HepG2 (cell line): ENCODE results near the gene ABTB2. TPM values are rescaled to one million over a fixed set of nuclear protein-coding genes. Genes with fewer than 3 reads are reported as not detected.

Experiments used
- AKNA ChIP-seq: sonication (generic); formaldehyde crosslinking; IDR thresholded peaks from 2 replicates; pipeline ENCODE4 v1.4.0; 2020; ENCODE audit warnings: missing genetic modification reagents, borderline replicate concordance
- CBX5 ChIP-seq: sonication (generic); formaldehyde crosslinking; IDR thresholded peaks from 2 replicates; pipeline ENCODE4 v1.4.0; 2020; ENCODE audit warnings: missing genetic modification reagents, borderline replicate concordance
- DNMT3B ChIP-seq: conservative IDR thresholded peaks from 2 replicates; pipeline ENCODE4 v1.6.1; 2016; ENCODE audit warnings: missing biosample characterization, control low read depth
- EHMT2 ChIP-seq: fragments of 200-600 bp; sonication (generic); IDR thresholded peaks from 2 replicates; pipeline ENCODE4 v1.7.0; 2017; ENCODE audit warnings: antibody characterized with exemption, low read depth, low read length, borderline replicate concordance
- ELK4 ChIP-seq: sonication (generic); formaldehyde crosslinking; IDR thresholded peaks from 2 replicates; pipeline ENCODE4 v1.9.0; 2021; ENCODE audit warnings: missing genetic modification reagents, borderline replicate concordance
- ERF ChIP-seq: IDR thresholded peaks from 2 replicates; pipeline ENCODE4 v1.6.1; 2018; ENCODE audit warnings: missing biosample characterization, missing genetic modification reagents
- GATA4 ChIP-seq: sonication (generic); IDR thresholded peaks from 2 replicates; pipeline ENCODE4 v1.6.1; 2016; ENCODE audit warnings: antibody characterized with exemption, low read depth, borderline replicate concordance
- GMEB2 ChIP-seq: IDR thresholded peaks from 2 replicates; pipeline ENCODE4 v1.6.1; 2016; ENCODE audit warnings: missing biosample characterization, missing genetic modification reagents, low read depth
- HIC2 ChIP-seq: sonication (generic); formaldehyde crosslinking; IDR thresholded peaks from 2 replicates; pipeline ENCODE4 v1.9.0; 2022; ENCODE audit warnings: low read depth, missing genetic modification reagents
- KAT8 ChIP-seq: IDR thresholded peaks from 2 replicates; pipeline ENCODE4 v1.6.1; 2016; ENCODE audit warnings: missing genetic modification reagents, missing compliant biosample characterization
- RCOR2 ChIP-seq: IDR thresholded peaks from 2 replicates; pipeline ENCODE4 v1.6.1; 2016; ENCODE audit warnings: missing biosample characterization, missing genetic modification reagents
- SOX13 ChIP-seq, 3 experiments: fragments of 450-650 bp in 1 of 3; sonication (generic) in 1 of 3; formaldehyde crosslinking in 1 of 3; IDR thresholded peaks in 2 of 3; conservative IDR thresholded peaks in 1 of 3; 2 replicates each; pipeline versions ENCODE4 v1.5.0 to v1.6.1; 2016 to 2020; ENCODE audit warnings: antibody characterized with exemption in 1 of 3, mild to moderate bottlenecking in 1 of 3, missing compliant biosample characterization in 1 of 3, missing genetic modification reagents in 1 of 3, moderate library complexity in 1 of 3
- SSRP1 ChIP-seq: IDR thresholded peaks from 2 replicates; pipeline ENCODE4 v1.6.1; 2016; ENCODE audit warnings: control low read depth
- STAT6 ChIP-seq: sonication (generic); formaldehyde crosslinking; IDR thresholded peaks from 2 replicates; pipeline ENCODE4 v1.4.0; 2020; ENCODE audit warnings: missing genetic modification reagents, mild to moderate bottlenecking, borderline replicate concordance
- ZNF136 ChIP-seq: sonication (generic); formaldehyde crosslinking; IDR thresholded peaks from 2 replicates; pipeline ENCODE4 v1.8.1; 2022; ENCODE audit warnings: low read depth, mild to moderate bottlenecking, moderate library complexity, missing genetic modification reagents
- ZNF564 ChIP-seq: sonication (generic); formaldehyde crosslinking; IDR thresholded peaks from 2 replicates; pipeline ENCODE4 v1.8.1; 2023; ENCODE audit warnings: mild to moderate bottlenecking, missing genetic modification reagents
- ZNF629 ChIP-seq: sonication (generic); formaldehyde crosslinking; conservative IDR thresholded peaks from 2 replicates; pipeline ENCODE4 v1.5.0; 2020; ENCODE audit warnings: missing genetic modification reagents
- polyA plus RNA-seq, 8 experiments: library from polyadenylated mRNA; depleted of rRNA in 3 of 8; stranded (reverse) in 7 of 8; unstranded in 1 of 8; fragments of >200 nt; fragmentation: Illumina TruSeq in 4 of 8; extraction: Trizol in 4 of 8; gene quantifications; 2 replicates each; pipeline versions ENCODE4 v1.2.1 to v1.2.3, GENCODE V29; 2011 to 2016; ENCODE audit warnings: low read depth in 4 of 8, missing spikeins in 1 of 8, mixed read lengths in 1 of 8; ENCODE audit not compliant: insufficient read depth in 1 of 8
- total RNA-seq, 5 experiments: library from RNA; depleted of rRNA; stranded (reverse); fragments of >200 nt; fragmentation: Illumina TruSeq; extraction: Trizol; gene quantifications; 2 replicates each; pipeline ENCODE4 v1.2.3, GENCODE V29; 2016; ENCODE audit warnings: low read depth in 1 of 5

Gene ABTB2
- total and polyA plus RNA-seq, 2 of the 13 experiments (the other 11 are each of a cell fraction or from before 2014, with no cell fraction given): 5.1 to 15.4 TPM

GRCh38 chr11:34224434-34224966 lies 133.3 kb downstream of the ABTB2 start (continued):
- TF ChIP-seq AKNA: no peak
- no peak; the same call in 1 of the 2 replicates for TF ChIP-seq RCOR2 (CRISPR knock-in tag)
- TF ChIP-seq ERF: no peak
- no peak for TF ChIP-seq SSRP1 (CRISPR knock-in tag)
- no peak for TF ChIP-seq KAT8
- peak; percentile 72 for TF ChIP-seq HIC2 (CRISPR knock-in tag)
- peak; percentile 94 for TF ChIP-seq ZNF629 (CRISPR knock-in tag)
- TF ChIP-seq ZNF564 (CRISPR knock-in tag): no peak
- TF ChIP-seq ZNF136 (CRISPR knock-in tag): no peak
- TF ChIP-seq CBX5: no peak
- no peak for TF ChIP-seq GATA4
- no peak for TF ChIP-seq DNMT3B (CRISPR knock-in tag)
- no peak for TF ChIP-seq ELK4 (CRISPR knock-in tag)
- TF ChIP-seq EHMT2: no peak
- no peak for TF ChIP-seq SOX13 (IDR thresholded peaks at IDR 0.05)
- TF ChIP-seq SOX13 (CRISPR knock-in tag; conservative IDR thresholded peaks at IDR 0.05 in 1 of 2, IDR thresholded peaks at IDR 0.05 in 1 of 2): peak in 1 of 2 experiments; percentile 53; a peak in 1 of 4 replicates
- TF ChIP-seq STAT6: no peak
- no peak for TF ChIP-seq GMEB2 (CRISPR knock-in tag)
